AG10803 (cell line): ENCODE data around the gene PHKA2.

ENCODE experiments used
- DNase-seq: peaks from one replicate; pipeline ENCODE4 v3.0.0; 2010; ENCODE audit warnings: low read depth
- H3K4me3 ChIP-seq: 2 replicates; pipeline ENCODE4 v1.5.1; 2011; ENCODE audit warnings: mild to moderate bottlenecking, low read length, control low read depth
- TF ChIP-seq, protein P1 (sequence below): conservative IDR thresholded peaks from 2 replicates; pipeline ENCODE4 v1.5.1; 2011; ENCODE audit warnings: mild to moderate bottlenecking, low read length, control low read depth, inconsistent platforms

The PHKA2 gene

GRCh38 chrX:18946611-18947010 lies 37.3 kb downstream of the PHKA2 start:
- TF ChIP-seq, protein P1, sequence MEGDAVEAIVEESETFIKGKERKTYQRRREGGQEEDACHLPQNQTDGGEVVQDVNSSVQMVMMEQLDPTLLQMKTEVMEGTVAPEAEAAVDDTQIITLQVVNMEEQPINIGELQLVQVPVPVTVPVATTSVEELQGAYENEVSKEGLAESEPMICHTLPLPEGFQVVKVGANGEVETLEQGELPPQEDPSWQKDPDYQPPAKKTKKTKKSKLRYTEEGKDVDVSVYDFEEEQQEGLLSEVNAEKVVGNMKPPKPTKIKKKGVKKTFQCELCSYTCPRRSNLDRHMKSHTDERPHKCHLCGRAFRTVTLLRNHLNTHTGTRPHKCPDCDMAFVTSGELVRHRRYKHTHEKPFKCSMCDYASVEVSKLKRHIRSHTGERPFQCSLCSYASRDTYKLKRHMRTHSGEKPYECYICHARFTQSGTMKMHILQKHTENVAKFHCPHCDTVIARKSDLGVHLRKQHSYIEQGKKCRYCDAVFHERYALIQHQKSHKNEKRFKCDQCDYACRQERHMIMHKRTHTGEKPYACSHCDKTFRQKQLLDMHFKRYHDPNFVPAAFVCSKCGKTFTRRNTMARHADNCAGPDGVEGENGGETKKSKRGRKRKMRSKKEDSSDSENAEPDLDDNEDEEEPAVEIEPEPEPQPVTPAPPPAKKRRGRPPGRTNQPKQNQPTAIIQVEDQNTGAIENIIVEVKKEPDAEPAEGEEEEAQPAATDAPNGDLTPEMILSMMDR = no peak
- H3K4me3 ChIP-seq = no peak overlapping the region
- DNase-seq = no peak

DNA sequence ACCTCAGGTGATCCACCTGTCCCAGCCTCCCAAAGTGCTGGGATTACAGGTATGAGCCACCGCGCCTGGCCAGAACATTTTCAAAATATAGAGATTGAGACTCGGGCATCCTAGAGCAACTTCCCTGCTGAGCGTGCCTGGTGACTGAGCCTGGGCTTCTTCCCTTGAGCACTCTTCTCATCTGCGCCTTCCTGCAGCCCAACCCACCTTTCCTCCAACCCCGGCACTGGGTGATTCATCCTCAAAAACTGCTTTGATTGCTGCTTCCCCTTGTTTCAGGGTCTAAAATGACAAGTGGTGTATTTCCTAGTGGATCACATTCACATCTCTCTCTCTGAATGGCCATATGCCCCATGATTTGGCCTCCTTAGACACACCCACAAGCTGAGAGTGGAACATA lies 37.8 kb downstream of the PHKA2 start:
- no peak for DNase-seq
- TF ChIP-seq, protein P1 = no peak
- H3K4me3 ChIP-seq = no peak overlapping the region

DNA sequence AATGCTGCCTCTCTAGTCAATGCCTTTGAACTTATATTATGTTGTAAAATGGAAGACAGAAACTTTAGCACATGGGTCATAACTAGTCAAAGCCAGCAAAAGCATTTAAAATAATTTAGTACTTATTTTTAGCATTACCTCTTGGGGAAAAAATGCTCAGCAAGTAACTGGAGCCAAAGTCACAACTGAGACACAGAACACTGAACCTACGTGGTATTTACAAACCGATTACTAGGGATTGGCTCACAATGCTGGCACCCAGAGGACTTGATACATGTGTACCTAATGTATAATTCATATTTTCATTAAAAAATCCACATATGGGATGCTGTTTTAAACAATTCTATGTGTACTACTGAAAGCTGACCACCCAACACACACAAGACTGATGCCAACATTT lies 38.4 kb downstream of the PHKA2 start:
- no peak overlapping the region for H3K4me3 ChIP-seq
- TF ChIP-seq, protein P1 = no peak
- no peak for DNase-seq

DNA sequence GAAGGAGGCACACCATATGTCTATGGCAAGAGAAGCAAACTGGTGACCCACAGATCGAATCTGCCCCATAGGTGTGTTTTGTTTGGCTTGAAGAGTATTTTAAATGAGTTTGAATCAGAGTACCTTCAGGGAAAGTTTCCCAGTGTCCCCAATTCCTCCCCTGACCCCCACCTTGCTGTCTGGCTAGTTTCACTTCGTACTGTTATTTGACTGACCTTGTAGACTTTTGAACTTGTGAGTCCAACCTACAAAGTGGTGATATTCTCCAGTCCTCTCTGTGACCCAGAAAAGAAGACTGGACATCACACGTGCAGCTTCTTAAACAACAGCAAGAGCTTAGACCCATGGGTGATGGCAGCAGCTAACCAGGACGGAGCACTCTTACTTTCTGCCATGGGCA lies 39.4 kb downstream of the PHKA2 start:
- DNase-seq = no peak
- H3K4me3 ChIP-seq = no peak overlapping the region
- TF ChIP-seq, protein P1 = no peak

GRCh38 chrX:18941896-18942295 lies 42.0 kb downstream of the PHKA2 start:
- H3K4me3 ChIP-seq = no peak overlapping the region
- TF ChIP-seq, protein P1 = no peak
- DNase-seq = peak; percentile 10

DNA sequence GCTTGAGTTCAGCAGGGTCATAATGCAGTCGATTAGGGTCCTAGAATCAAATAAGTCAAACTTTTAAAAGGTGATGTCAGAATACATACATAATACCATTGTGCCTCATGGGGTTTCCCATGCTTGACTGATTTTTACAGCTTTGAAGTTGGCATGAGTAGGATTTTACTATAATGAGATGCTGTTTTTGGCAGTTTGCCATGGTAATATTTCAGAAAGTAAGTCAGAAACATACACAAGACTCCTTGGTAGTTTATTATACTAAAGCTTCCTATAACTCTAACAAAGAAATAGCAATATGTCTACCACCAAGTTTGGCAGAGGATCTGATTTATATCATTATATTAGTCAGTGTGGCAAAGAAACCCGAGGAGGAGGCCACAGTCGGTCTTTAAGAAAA lies 45.2 kb downstream of the PHKA2 start:
- TF ChIP-seq, protein P1 = no peak
- H3K4me3 ChIP-seq = no peak overlapping the region
- DNase-seq = no peak

GRCh38 chrX:18937173-18937572 lies 46.7 kb downstream of the PHKA2 start:
- no peak for DNase-seq
- TF ChIP-seq, protein P1 = no peak
- no peak overlapping the region for H3K4me3 ChIP-seq
